Measurements from ENCODE around the gene HPCAL1.

GRCh38 chr2:10333247-10333613, 30.5 kb downstream of the HPCAL1 start:
- TF ChIP-seq, protein P1, sequence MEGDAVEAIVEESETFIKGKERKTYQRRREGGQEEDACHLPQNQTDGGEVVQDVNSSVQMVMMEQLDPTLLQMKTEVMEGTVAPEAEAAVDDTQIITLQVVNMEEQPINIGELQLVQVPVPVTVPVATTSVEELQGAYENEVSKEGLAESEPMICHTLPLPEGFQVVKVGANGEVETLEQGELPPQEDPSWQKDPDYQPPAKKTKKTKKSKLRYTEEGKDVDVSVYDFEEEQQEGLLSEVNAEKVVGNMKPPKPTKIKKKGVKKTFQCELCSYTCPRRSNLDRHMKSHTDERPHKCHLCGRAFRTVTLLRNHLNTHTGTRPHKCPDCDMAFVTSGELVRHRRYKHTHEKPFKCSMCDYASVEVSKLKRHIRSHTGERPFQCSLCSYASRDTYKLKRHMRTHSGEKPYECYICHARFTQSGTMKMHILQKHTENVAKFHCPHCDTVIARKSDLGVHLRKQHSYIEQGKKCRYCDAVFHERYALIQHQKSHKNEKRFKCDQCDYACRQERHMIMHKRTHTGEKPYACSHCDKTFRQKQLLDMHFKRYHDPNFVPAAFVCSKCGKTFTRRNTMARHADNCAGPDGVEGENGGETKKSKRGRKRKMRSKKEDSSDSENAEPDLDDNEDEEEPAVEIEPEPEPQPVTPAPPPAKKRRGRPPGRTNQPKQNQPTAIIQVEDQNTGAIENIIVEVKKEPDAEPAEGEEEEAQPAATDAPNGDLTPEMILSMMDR (IDR thresholded peaks at IDR 0.05) = no peak
- TF ChIP-seq POLR2A (IDR thresholded peaks at IDR 0.05) = no peak

Data from right lobe of liver (tissue), 4 donors.